ENCODE data around the gene CRAMP1. TPM values are rescaled to one million over a fixed set of nuclear protein-coding genes. Genes with fewer than 3 reads are reported as not detected.

The CRAMP1 gene
- total RNA-seq, 1 experiment from 2014 or later: 33.0 TPM

GRCh38 chr16:1670866-1671265, 58.7 kb downstream of the CRAMP1 start:
- ChIA-PET CTCF (no interaction called here), POLR2A (ENCODE audit: low non-redundant PET) (no interaction called here)
- H3K9me3 ChIP-seq (ENCODE audit: low read depth, low read length, poor library complexity, severe bottlenecking): no peaks in the 10 kb centered on the region
- no peaks in the 10 kb centered on the region for H3K4me1 ChIP-seq (ENCODE audit: insufficient read depth, low read length, poor library complexity, severe bottlenecking)
- H3K27ac ChIP-seq (ENCODE audit: low read depth, low read length, poor library complexity, severe bottlenecking): no peak overlapping the region
- no peak overlapping the region for H3K4me3 ChIP-seq (ENCODE audit: low read depth, low read length, poor library complexity, severe bottlenecking)
- TF ChIP-seq CTCF (conservative IDR thresholded peaks at IDR 0.05; ENCODE audit: low read depth, low read length) (no peak), EZH2 (IDR thresholded peaks at IDR 0.05; ENCODE audit: borderline replicate concordance, low read depth, low read length, poor library complexity, severe bottlenecking) (no peak)
- intact Hi-C loops (cut with micrococcal nuclease; ENCODE audit: unreplicated experiment): no loop called here
- no TSS peak for BruUV-seq (replicated peaks)
- H3K27me3 ChIP-seq (replicated peaks; ENCODE audit: insufficient read depth, low read depth, low read length, poor library complexity): no peaks in the 10 kb centered on the region
- H3K36me3 ChIP-seq (ENCODE audit: insufficient read depth, low read length, poor library complexity, severe bottlenecking): peaks cover 74% of the 10 kb centered on the region
- DNase-seq (ENCODE audit: low spot score): no peak

DNA sequence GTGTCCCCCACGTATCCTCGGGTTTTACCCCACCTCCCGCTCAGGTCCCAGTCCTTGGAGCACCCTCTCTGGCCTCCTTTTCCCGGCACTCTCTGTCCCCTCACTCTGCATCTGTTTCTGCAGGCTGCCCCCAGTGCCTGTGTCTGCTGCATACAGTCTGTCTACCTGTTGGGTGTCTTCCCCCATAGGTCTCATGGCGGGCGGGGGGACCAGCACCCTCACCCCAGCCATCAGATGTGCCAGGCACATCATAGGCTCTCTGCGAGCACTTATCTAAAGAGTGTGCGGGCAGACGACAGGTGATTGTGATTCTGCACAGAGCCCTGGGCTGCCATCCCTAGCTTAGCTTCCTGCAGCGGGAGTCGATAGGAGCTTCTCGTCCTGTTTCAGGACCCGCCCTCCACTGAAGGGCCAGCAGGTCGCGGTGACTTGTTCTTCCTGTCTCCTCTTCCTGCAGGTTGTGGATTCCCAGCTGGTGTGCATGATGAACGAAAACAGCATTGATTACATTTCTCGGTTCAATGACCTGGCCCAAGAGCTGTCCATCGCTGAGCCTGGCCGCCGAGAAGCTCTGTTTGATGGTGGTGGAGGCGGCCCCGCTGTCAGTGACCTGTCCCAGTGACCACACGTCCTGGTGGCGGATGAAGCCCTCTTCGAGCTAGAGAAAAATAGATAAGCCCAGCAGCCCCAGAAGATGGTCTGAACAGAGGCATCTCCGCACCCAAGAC, 61.4 kb downstream of the CRAMP1 start:
- Histone ChIP-seq H3K27ac (ENCODE audit: low read depth, low read length, poor library complexity, severe bottlenecking) (no peak overlapping the region), H3K4me3 (ENCODE audit: low read depth, low read length, poor library complexity, severe bottlenecking) (no peak overlapping the region), H3K27me3 (replicated peaks; ENCODE audit: insufficient read depth, low read depth, low read length, poor library complexity) (no peaks in the 10 kb centered on the region), H3K9me3 (ENCODE audit: low read depth, low read length, poor library complexity, severe bottlenecking) (no peaks in the 10 kb centered on the region), H3K36me3 (ENCODE audit: insufficient read depth, low read length, poor library complexity, severe bottlenecking) (peaks cover 50% of the 10 kb centered on the region), H3K4me1 (ENCODE audit: insufficient read depth, low read length, poor library complexity, severe bottlenecking) (peaks cover 4% of the 10 kb centered on the region)
- BruUV-seq (replicated peaks): no TSS peak
- DNase-seq (ENCODE audit: low spot score): no peak
- CTCF ChIA-PET: no interaction called here
- intact Hi-C loops (cut with micrococcal nuclease; ENCODE audit: unreplicated experiment): no loop called here
- TF ChIP-seq CTCF (conservative IDR thresholded peaks at IDR 0.05; ENCODE audit: low read depth, low read length): no peak
- TF ChIP-seq EZH2 (IDR thresholded peaks at IDR 0.05; ENCODE audit: borderline replicate concordance, low read depth, low read length, poor library complexity, severe bottlenecking): no peak
- POLR2A ChIA-PET (ENCODE audit: low non-redundant PET): no interaction called here

- CTCF ChIA-PET: no interaction called here
- no peak overlapping the region for H3K27ac ChIP-seq (ENCODE audit: low read depth, low read length, poor library complexity, severe bottlenecking)
- POLR2A ChIA-PET (ENCODE audit: low non-redundant PET): interaction anchor here (0.6 kb wide), 1 partner anchor 634 kb away, joined by 11 read pairs; no protein-coding TSS in a partner anchor
- intact Hi-C loops (cut with micrococcal nuclease; ENCODE audit: unreplicated experiment): no loop called here
- no peak overlapping the region for H3K4me3 ChIP-seq (ENCODE audit: low read depth, low read length, poor library complexity, severe bottlenecking)
- H3K27me3 ChIP-seq (replicated peaks; ENCODE audit: insufficient read depth, low read depth, low read length, poor library complexity): no peaks in the 10 kb centered on the region
- no peak for DNase-seq (ENCODE audit: low spot score)
- peaks cover 43% of the 10 kb centered on the region for H3K36me3 ChIP-seq (ENCODE audit: insufficient read depth, low read length, poor library complexity, severe bottlenecking)
- BruUV-seq (replicated peaks): no TSS peak
- H3K9me3 ChIP-seq (ENCODE audit: low read depth, low read length, poor library complexity, severe bottlenecking): no peaks in the 10 kb centered on the region
- no peak for TF ChIP-seq EZH2 (IDR thresholded peaks at IDR 0.05; ENCODE audit: borderline replicate concordance, low read depth, low read length, poor library complexity, severe bottlenecking)
- TF ChIP-seq CTCF (conservative IDR thresholded peaks at IDR 0.05; ENCODE audit: low read depth, low read length): no peak
- H3K4me1 ChIP-seq (ENCODE audit: insufficient read depth, low read length, poor library complexity, severe bottlenecking): peaks cover 8% of the 10 kb centered on the region
Observed at GRCh38 chr16:1674306-1674705, 62.1 kb downstream of the CRAMP1 start.

Measured in A673 (cell line).